GM23338 (cell line): Measurements from ENCODE around the gene UBE2D1. TPM values are rescaled to one million over a fixed set of nuclear protein-coding genes. Genes with fewer than 3 reads are reported as not detected.
A peak's percentile ranks its signal among the peaks of the same experiment; 100 is the strongest.

ENCODE experiments used
- ATAC-seq: fragments of 200-7000 bp; cut with Tn5 transposase; 3 replicates; pipeline ENCODE4 v1.9.1; 2020
- DNase-seq: peaks from one replicate; pipeline ENCODE4 v3.0.0-alpha.2; 2015; ENCODE audit warnings: low spot score
- H2AFZ ChIP-seq: fragments of 200-600 bp; sonication (generic); 2 replicates; pipeline ENCODE4 v1.8.0; 2016; ENCODE audit warnings: antibody characterized with exemption, mild to moderate bottlenecking, moderate library complexity
- H3F3A ChIP-seq: fragments of 200-600 bp; sonication (generic); replicated peaks from 2 replicates; pipeline ENCODE4 v1.8.0; 2017; ENCODE audit warnings: antibody characterized with exemption, mixed run types, low read depth
- H3K27ac ChIP-seq: fragments of 200-600 bp; sonication (generic); 2 replicates; pipeline ENCODE4 v1.6.1; 2016; ENCODE audit warnings: low read depth
- H3K27me3 ChIP-seq: fragments of 200-600 bp; sonication (generic); 2 replicates; pipeline ENCODE4 v1.8.0; 2016; ENCODE audit warnings: mild to moderate bottlenecking, mixed run types, moderate library complexity; ENCODE audit not compliant: insufficient read depth
- H3K36me3 ChIP-seq: fragments of 200-600 bp; sonication (generic); 2 replicates; pipeline ENCODE4 v1.8.0; 2016; ENCODE audit warnings: mild to moderate bottlenecking; ENCODE audit not compliant: insufficient read depth
- H3K4me1 ChIP-seq: fragments of 200-600 bp; sonication (generic); 2 replicates; pipeline ENCODE4 v1.8.0; 2016; ENCODE audit warnings: mild to moderate bottlenecking, moderate library complexity; ENCODE audit not compliant: insufficient read depth
- H3K4me2 ChIP-seq: fragments of 200-600 bp; sonication (generic); 2 replicates; pipeline ENCODE4 v1.7.1; 2017; ENCODE audit warnings: mixed run types
- H3K4me3 ChIP-seq: fragments of 200-600 bp; sonication (generic); 2 replicates; pipeline ENCODE4 v1.6.1; 2016; ENCODE audit warnings: mixed run types
- H3K79me2 ChIP-seq: fragments of 200-600 bp; sonication (generic); replicated peaks from 2 replicates; pipeline ENCODE4 v1.8.0; 2017; ENCODE audit warnings: mild to moderate bottlenecking; ENCODE audit not compliant: insufficient read depth
- H3K9me2 ChIP-seq: fragments of 200-600 bp; sonication (generic); 2 replicates; pipeline ENCODE4 v1.8.0; 2017; ENCODE audit not compliant: insufficient read depth
- H4K20me1 ChIP-seq: fragments of 200-600 bp; sonication (generic); replicated peaks from 2 replicates; pipeline ENCODE4 v1.8.0; 2017; ENCODE audit warnings: mild to moderate bottlenecking; ENCODE audit not compliant: insufficient read depth
- H3K27ac Mint-ChIP-seq: 2 replicates; pipeline ENCODE4 v1.8.0; 2020; ENCODE audit warnings: inconsistent platforms, mild to moderate bottlenecking, moderate library complexity, mixed read lengths
- H3K27me3 Mint-ChIP-seq: 3 replicates; pipeline ENCODE4 v1.8.0; 2022; ENCODE audit warnings: low read depth, mild to moderate bottlenecking, moderate library complexity, mixed read lengths, inconsistent platforms; ENCODE audit not compliant: insufficient read depth, poor library complexity
- H3K36me3 Mint-ChIP-seq: 3 replicates; pipeline ENCODE4 v1.8.0; 2021; ENCODE audit warnings: low read depth, mild to moderate bottlenecking, inconsistent platforms, moderate library complexity, mixed read lengths
- H3K4me1 Mint-ChIP-seq: 3 replicates; pipeline ENCODE4 v1.8.0; 2020; ENCODE audit warnings: mild to moderate bottlenecking, inconsistent platforms, mixed read lengths
- H3K4me3 Mint-ChIP-seq: 3 replicates; pipeline ENCODE4 v1.8.0; 2021; ENCODE audit warnings: moderate library complexity, mild to moderate bottlenecking, inconsistent platforms, mixed read lengths
- H3K9me3 Mint-ChIP-seq: 3 replicates; pipeline ENCODE4 v1.8.0; 2020; ENCODE audit warnings: moderate library complexity, mild to moderate bottlenecking, inconsistent platforms, mixed read lengths
- CTCF ChIP-seq, 2 experiments: fragments of 200-600 bp in 1 of 2; sonication (generic) in 1 of 2; conservative IDR thresholded peaks; 2 replicates each; pipeline versions ENCODE4 v1.5.1 to v1.6.1; 2016 to 2017; ENCODE audit warnings: antibody characterized with exemption in 2 of 2, low read depth in 2 of 2, mild to moderate bottlenecking in 2 of 2, moderate library complexity in 1 of 2
- EZH2phosphoT487 ChIP-seq: fragments of 200-600 bp; sonication (generic); IDR thresholded peaks from one replicate; pipeline ENCODE4 v1.8.1; 2018; ENCODE audit warnings: antibody characterized with exemption; ENCODE audit not compliant: unreplicated experiment
- JUNB ChIP-seq: IDR thresholded peaks from one replicate; pipeline ENCODE4 v1.6.1; 2016; ENCODE audit warnings: antibody characterized with exemption; ENCODE audit not compliant: unreplicated experiment
- POLR2AphosphoS5 ChIP-seq: IDR thresholded peaks from 2 replicates; pipeline ENCODE4 v1.6.1; 2016; ENCODE audit warnings: antibody characterized with exemption, low read depth
- REST ChIP-seq: IDR thresholded peaks from one replicate; pipeline ENCODE4 v1.6.1; 2018; ENCODE audit warnings: antibody characterized with exemption; ENCODE audit not compliant: unreplicated experiment
- STAT1 ChIP-seq: IDR thresholded peaks from one replicate; pipeline ENCODE4 v1.6.1; 2016; ENCODE audit warnings: antibody characterized with exemption; ENCODE audit not compliant: unreplicated experiment
- ZNF114 ChIP-seq: fragments of 250-450 bp; sonication (Bioruptor Pico); IDR thresholded peaks from 2 replicates; pipeline ENCODE4 v1.5.0; 2020; ENCODE audit warnings: mild to moderate bottlenecking, moderate library complexity
- ZNF331 ChIP-seq: fragments of 250-450 bp; sonication (Bioruptor Pico); IDR thresholded peaks from 2 replicates; pipeline ENCODE4 v1.5.0; 2020; ENCODE audit warnings: low read depth, mild to moderate bottlenecking, moderate library complexity
- polyA plus RNA-seq: library from polyadenylated mRNA; unstranded; fragments of >200 nt; fragmentation: Nextera tagmentation; extraction: Ambion mirVana; gene quantifications from 2 replicates; pipeline ENCODE4 v1.2.1, GENCODE V29; 2016
- total RNA-seq: library from RNA; depleted of rRNA; stranded (reverse); fragments of >200 nt; shearing (Covaris generic); gene quantifications from 2 replicates; pipeline ENCODE4 v1.2.3, GENCODE V29; 2014

The UBE2D1 gene
- total and polyA plus RNA-seq, 2 experiments from 2014 or later = 39.5 to 64.9 TPM

GRCh38 chr10:58335306-58336005 lies 650 bp downstream of the UBE2D1 start:
- Mint-ChIP-seq H3K4me1 (peaks cover 21% of the 10 kb centered on the region), H3K4me3 (peak overlapping the region; percentile 95), H3K27me3 (peaks cover 1% of the 10 kb centered on the region), H3K27ac (peak overlapping the region; percentile 75; the same call in 1 of the 2 replicates), H3K36me3 (peaks cover 3% of the 10 kb centered on the region; the same call in 1 of the 3 replicates), H3K9me3 (no peaks in the 10 kb centered on the region)
- H4K20me1 ChIP-seq = peaks cover 13% of the 10 kb centered on the region
- H3K9me2 ChIP-seq = peaks cover 4% of the 10 kb centered on the region; the same call in 1 of the 2 replicates
- peak overlapping the region; percentile 93 for H3K4me2 ChIP-seq
- ATAC-seq (peak; percentile 73), DNase-seq (peak; percentile 53)
- H3K4me3 ChIP-seq = peak overlapping the region; percentile 93
- TF ChIP-seq CTCF (conservative IDR thresholded peaks at IDR 0.05; ENCODE audit: low read depth in 2 of 2) (0 out of 4 replicates have a peak, but pooled peaks of 1 of the 2 experiments have one; percentile 1), POLR2AphosphoS5 (no peak), STAT1 (no peak), ZNF114 (CRISPR knock-in tag) (no peak), ZNF331 (CRISPR knock-in tag) (no peak)
- H3F3A ChIP-seq = no peaks in the 10 kb centered on the region
- H3K36me3 ChIP-seq = no peaks in the 10 kb centered on the region
- peak overlapping the region; percentile 96 for H2AFZ ChIP-seq
- peaks cover 52% of the 10 kb centered on the region for H3K79me2 ChIP-seq
- no peaks in the 10 kb centered on the region for H3K27me3 ChIP-seq
- no peak overlapping the region for H3K27ac ChIP-seq
- peaks cover 15% of the 10 kb centered on the region for H3K4me1 ChIP-seq

GRCh38 chr10:58336242-58336641 lies 1.4 kb downstream of the UBE2D1 start:
- H3K79me2 ChIP-seq = peaks cover 60% of the 10 kb centered on the region
- Mint-ChIP-seq H3K27ac (no peak overlapping the region), H3K27me3 (peaks cover 1% of the 10 kb centered on the region), H3K36me3 (peaks cover 3% of the 10 kb centered on the region; the same call in 1 of the 3 replicates), H3K4me3 (peak overlapping the region; percentile 95), H3K4me1 (peaks cover 27% of the 10 kb centered on the region), H3K9me3 (no peaks in the 10 kb centered on the region)
- H3K36me3 ChIP-seq = no peaks in the 10 kb centered on the region
- H3F3A ChIP-seq = no peaks in the 10 kb centered on the region
- H3K4me2 ChIP-seq = peak overlapping the region; percentile 93
- H4K20me1 ChIP-seq = peaks cover 13% of the 10 kb centered on the region
- no peaks in the 10 kb centered on the region for H3K27me3 ChIP-seq
- DNase-seq = no peak
- peak overlapping the region; percentile 93 for H3K4me3 ChIP-seq
- no peak overlapping the region for H2AFZ ChIP-seq
- H3K4me1 ChIP-seq = peaks cover 17% of the 10 kb centered on the region
- no peak overlapping the region for H3K27ac ChIP-seq
- no peak for TF ChIP-seq JUNB
- TF ChIP-seq REST = no peak
- TF ChIP-seq STAT1 = no peak
- TF ChIP-seq ZNF331 (CRISPR knock-in tag) = no peak
- no peak for TF ChIP-seq EZH2phosphoT487
- H3K9me2 ChIP-seq = no peaks in the 10 kb centered on the region; the same call in 1 of the 2 replicates
- no peak for ATAC-seq
